ENCODE results near the gene TMEM43. TPM values are rescaled to one million over a fixed set of nuclear protein-coding genes. Genes with fewer than 3 reads are reported as not detected.

TMEM43 gene
- total and polyA plus RNA-seq, 2 of the 8 experiments (the other 6 are each of a cell fraction or from before 2014, with no cell fraction given): 27.0 to 33.7 TPM

GRCh38 chr3:14159426-14159825, 34.6 kb downstream of the TMEM43 start (continued):
- no peak for TF ChIP-seq PHF8 (conservative IDR thresholded peaks at IDR 0.05; ENCODE audit: low read depth, low read length)
